ENCODE data around the gene ORMDL3.
A peak's percentile ranks its signal among the peaks of the same experiment; 100 is the strongest.

ORMDL3 gene

DNA sequence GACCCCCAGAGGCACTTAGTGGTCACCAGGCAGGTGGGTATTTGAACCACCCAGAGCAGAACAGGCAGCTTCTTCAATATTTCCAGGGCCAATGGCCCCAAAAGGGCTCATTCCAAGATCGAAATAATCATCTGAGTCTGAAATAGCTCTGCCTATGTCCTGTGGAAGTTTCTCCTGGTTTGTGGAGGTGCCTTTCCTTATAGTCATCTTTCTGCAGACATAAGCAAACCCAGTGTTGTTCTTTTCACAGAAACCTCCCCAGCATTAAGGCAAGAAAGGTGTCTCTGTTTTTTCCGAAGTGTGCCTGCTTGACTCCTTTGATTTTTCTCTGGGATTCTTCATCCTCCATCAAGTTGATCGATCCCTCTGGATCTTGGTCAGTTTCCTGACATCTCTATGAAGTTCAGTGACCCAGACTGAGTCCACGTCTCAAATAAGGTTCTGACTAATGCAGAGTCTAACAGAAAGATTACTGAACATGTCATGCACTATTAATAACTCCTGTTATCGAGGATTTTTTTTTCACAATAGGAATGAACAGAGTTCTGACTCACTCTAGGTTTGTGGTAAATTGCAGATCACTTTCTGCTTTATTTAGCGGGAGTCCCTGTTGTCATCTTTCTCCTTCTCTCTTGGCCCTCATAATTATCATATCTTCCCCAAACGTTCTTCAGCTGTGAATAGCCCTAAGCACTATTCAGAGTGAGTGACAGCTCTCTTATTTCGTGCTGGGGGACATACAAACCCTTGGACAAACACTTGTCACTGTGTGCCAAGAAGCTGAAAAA, 1.7 kb upstream of the ORMDL3 start:
- Histone ChIP-seq H3K4me3 (ENCODE audit: low read length) (no peak overlapping the region), H3K27me3 (ENCODE audit: control insufficient read depth, insufficient read depth, low read length) (no peaks in the 10 kb centered on the region), H3K4me1 (ENCODE audit: control insufficient read depth, insufficient read depth, low read length) (peaks cover 40% of the 10 kb centered on the region), H3K36me3 (ENCODE audit: control insufficient read depth, insufficient read depth, low read length) (no peaks in the 10 kb centered on the region), H3K9ac (ENCODE audit: low read length) (peak overlapping the region; percentile 78), H3K9me3 (ENCODE audit: control insufficient read depth, low read length) (no peaks in the 10 kb centered on the region)

GRCh38 chr17:39927929-39928857, 792 bp upstream of the ORMDL3 start:
- H3K4me1 ChIP-seq (ENCODE audit: control insufficient read depth, insufficient read depth, low read length): peaks cover 38% of the 10 kb centered on the region
- peaks cover 6% of the 10 kb centered on the region for H3K36me3 ChIP-seq (ENCODE audit: control insufficient read depth, insufficient read depth, low read length)
- H3K4me3 ChIP-seq (ENCODE audit: low read length): peak overlapping the region; percentile 43
- H3K27me3 ChIP-seq (ENCODE audit: control insufficient read depth, insufficient read depth, low read length): no peaks in the 10 kb centered on the region
- peak overlapping the region; percentile 78 for H3K9ac ChIP-seq (ENCODE audit: low read length)
- no peaks in the 10 kb centered on the region for H3K9me3 ChIP-seq (ENCODE audit: control insufficient read depth, low read length)

DNA sequence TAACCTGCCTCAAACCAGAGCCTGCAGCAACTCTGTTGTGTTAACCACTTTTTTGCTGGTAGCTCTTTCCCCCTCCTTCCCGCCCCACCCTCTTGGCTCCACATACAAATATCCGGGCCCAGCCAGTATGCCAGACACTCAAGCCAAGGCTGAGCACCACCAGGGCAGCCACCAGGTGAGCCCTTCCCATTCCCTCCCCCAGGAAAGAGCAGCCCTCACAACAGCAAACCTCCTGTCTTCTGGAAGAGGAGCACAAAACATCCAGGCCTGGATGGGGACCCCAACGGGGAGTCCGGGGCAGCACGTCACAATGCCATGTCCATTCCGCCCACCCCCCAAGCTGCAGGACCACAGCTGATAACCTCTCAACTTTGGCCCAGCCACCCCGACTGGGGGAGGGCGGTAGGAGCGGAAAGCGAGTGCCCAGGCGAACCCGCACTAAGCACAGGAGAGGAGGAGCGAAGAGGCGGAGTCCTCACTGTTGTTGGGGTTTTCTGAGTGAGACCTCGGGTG, 757 bp downstream of the ORMDL3 start:
- Histone ChIP-seq H3K9ac (ENCODE audit: low read length) (peak overlapping the region; percentile 78), H3K4me1 (ENCODE audit: control insufficient read depth, insufficient read depth, low read length) (peaks cover 38% of the 10 kb centered on the region), H3K27me3 (ENCODE audit: control insufficient read depth, insufficient read depth, low read length) (no peaks in the 10 kb centered on the region), H3K36me3 (ENCODE audit: control insufficient read depth, insufficient read depth, low read length) (peaks cover 11% of the 10 kb centered on the region), H3K9me3 (ENCODE audit: control insufficient read depth, low read length) (no peaks in the 10 kb centered on the region), H3K4me3 (ENCODE audit: low read length) (peak overlapping the region; percentile 80)

- Histone ChIP-seq H3K9me3 (ENCODE audit: control insufficient read depth, low read length) (no peaks in the 10 kb centered on the region), H3K36me3 (ENCODE audit: control insufficient read depth, insufficient read depth, low read length) (peaks cover 11% of the 10 kb centered on the region), H3K4me3 (ENCODE audit: low read length) (peak overlapping the region; percentile 80), H3K4me1 (ENCODE audit: control insufficient read depth, insufficient read depth, low read length) (peaks cover 38% of the 10 kb centered on the region), H3K9ac (ENCODE audit: low read length) (peak overlapping the region; percentile 78), H3K27me3 (ENCODE audit: control insufficient read depth, insufficient read depth, low read length) (no peaks in the 10 kb centered on the region)
Observed at GRCh38 chr17:39926135-39926587, 1.2 kb downstream of the ORMDL3 start.

DNA sequence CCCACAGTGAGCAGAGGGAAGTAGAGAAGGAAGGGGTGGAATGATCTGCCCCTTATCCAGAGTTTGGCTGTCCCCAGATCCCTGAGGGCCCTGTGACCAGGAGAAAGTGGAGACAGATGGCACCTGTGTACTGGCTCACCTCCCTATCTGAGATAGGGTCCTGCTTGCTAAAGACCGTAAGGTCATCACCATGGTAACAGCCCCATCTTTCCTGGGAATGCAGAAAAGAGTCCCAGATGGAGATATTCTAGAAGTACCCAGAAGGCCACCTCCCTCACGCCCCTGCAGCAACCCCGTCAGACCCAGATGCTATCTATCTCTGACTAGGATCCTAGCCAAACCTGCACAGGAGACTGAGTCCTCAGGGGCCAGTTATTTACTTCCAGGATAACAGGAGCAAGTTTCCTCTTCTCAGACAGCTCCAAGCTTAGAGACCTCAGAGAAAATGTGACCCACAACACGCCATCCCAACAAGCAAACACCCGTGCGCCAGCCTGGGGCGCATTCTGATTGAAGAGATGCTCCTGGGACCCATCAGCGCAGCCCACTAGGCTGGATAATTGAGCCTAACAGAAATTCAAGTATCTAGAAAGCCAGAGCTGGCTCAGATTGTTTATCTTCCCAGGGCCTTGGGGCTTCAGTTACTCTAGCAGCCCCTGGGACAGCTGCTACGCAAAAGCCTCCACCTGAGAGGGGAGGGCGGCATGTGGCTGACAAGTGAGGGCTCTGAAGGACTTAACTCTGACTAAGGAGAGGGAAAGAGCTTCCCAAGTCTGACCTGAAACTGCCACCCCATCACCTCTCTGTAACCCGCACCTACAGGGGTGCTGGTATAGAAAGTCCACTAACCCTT, 1.9 kb downstream of the ORMDL3 start:
- Histone ChIP-seq H3K4me1 (ENCODE audit: control insufficient read depth, insufficient read depth, low read length) (peaks cover 38% of the 10 kb centered on the region), H3K9ac (ENCODE audit: low read length) (peak overlapping the region; percentile 78), H3K36me3 (ENCODE audit: control insufficient read depth, insufficient read depth, low read length) (peaks cover 11% of the 10 kb centered on the region), H3K9me3 (ENCODE audit: control insufficient read depth, low read length) (no peaks in the 10 kb centered on the region), H3K27me3 (ENCODE audit: control insufficient read depth, insufficient read depth, low read length) (no peaks in the 10 kb centered on the region), H3K4me3 (ENCODE audit: low read length) (peak overlapping the region; percentile 80)

- H3K4me1 ChIP-seq (ENCODE audit: control insufficient read depth, insufficient read depth, low read length): peaks cover 38% of the 10 kb centered on the region
- no peaks in the 10 kb centered on the region for H3K9me3 ChIP-seq (ENCODE audit: control insufficient read depth, low read length)
- H3K9ac ChIP-seq (ENCODE audit: low read length): peak overlapping the region; percentile 4
- H3K27me3 ChIP-seq (ENCODE audit: control insufficient read depth, insufficient read depth, low read length): no peaks in the 10 kb centered on the region
- H3K4me3 ChIP-seq (ENCODE audit: low read length): no peak overlapping the region
- peaks cover 11% of the 10 kb centered on the region for H3K36me3 ChIP-seq (ENCODE audit: control insufficient read depth, insufficient read depth, low read length)
Observed at GRCh38 chr17:39924691-39925055, 2.7 kb downstream of the ORMDL3 start.

DNA sequence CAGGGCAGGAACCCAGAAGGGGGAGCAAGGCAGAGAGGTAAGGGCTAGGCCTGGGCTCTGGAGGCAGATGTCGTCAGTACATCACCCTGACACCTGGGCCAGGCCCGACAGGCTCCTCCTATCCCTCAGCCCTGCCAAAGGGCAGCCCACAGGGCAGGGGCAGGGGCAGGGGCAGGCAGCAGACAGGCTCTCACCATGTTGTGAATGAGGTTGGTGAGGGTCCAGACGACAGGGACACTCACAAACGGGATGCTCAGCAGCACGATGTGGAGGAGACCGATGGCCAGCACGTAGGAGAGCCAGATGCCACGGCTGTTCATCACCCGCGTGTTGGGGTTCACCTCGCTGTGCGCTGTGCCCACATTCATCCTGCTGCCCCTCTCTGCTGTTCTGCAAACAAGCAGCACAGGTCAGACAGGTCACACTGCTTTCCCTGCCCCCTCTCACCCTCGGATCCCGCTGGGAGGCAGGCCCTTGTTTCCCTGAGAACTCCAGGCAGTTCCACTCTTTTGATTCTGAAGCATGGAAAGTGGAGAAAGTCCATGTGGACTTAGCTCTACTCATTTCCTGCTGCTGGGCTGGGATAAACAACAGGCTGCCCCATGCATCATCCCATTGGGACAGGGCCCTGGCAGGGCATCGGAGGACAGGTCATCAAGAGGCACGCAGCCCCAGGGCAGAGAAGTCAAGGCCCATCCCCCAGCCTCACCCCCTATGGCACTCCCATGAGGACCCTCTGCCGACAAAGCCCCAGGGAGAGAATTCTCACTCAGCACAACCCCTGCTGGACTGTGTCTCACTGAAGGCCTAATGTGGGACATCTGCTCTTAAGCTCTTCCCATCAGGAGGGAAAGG, 3.3 kb downstream of the ORMDL3 start:
- Histone ChIP-seq H3K9me3 (ENCODE audit: control insufficient read depth, low read length) (no peaks in the 10 kb centered on the region), H3K36me3 (ENCODE audit: control insufficient read depth, insufficient read depth, low read length) (peaks cover 11% of the 10 kb centered on the region), H3K9ac (ENCODE audit: low read length) (peak overlapping the region; percentile 4), H3K27me3 (ENCODE audit: control insufficient read depth, insufficient read depth, low read length) (no peaks in the 10 kb centered on the region), H3K4me3 (ENCODE audit: low read length) (no peak overlapping the region), H3K4me1 (ENCODE audit: control insufficient read depth, insufficient read depth, low read length) (peaks cover 42% of the 10 kb centered on the region)

- Histone ChIP-seq H3K4me3 (ENCODE audit: low read length) (no peak overlapping the region), H3K27me3 (ENCODE audit: control insufficient read depth, insufficient read depth, low read length) (no peaks in the 10 kb centered on the region), H3K9me3 (ENCODE audit: control insufficient read depth, low read length) (no peaks in the 10 kb centered on the region), H3K9ac (ENCODE audit: low read length) (no peak overlapping the region), H3K36me3 (ENCODE audit: control insufficient read depth, insufficient read depth, low read length) (peaks cover 11% of the 10 kb centered on the region), H3K4me1 (ENCODE audit: control insufficient read depth, insufficient read depth, low read length) (peaks cover 39% of the 10 kb centered on the region)
Observed at GRCh38 chr17:39923230-39923629, 4.2 kb downstream of the ORMDL3 start.

DNA sequence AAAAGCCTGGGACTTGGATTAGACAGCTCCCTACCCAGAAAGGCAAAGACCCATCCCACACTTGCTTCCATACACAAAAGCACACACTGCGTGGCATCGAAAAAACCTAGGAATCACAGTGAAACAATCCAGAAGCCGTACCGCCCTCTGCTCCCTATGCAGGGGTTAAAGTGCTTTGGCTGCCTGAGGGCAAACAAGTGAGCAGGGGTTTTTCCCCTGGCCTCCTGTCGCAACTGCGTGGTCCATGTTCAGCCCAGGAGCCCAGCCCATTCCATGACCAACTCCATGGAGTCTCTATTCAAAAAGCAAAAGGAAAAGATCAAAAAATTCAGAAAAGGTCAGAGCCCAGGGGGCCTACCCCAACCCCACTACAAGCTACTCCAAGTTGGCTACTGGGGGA, 5.4 kb downstream of the ORMDL3 start:
- H3K36me3 ChIP-seq (ENCODE audit: control insufficient read depth, insufficient read depth, low read length): peaks cover 11% of the 10 kb centered on the region
- H3K9me3 ChIP-seq (ENCODE audit: control insufficient read depth, low read length): no peaks in the 10 kb centered on the region
- H3K9ac ChIP-seq (ENCODE audit: low read length): no peak overlapping the region
- H3K27me3 ChIP-seq (ENCODE audit: control insufficient read depth, insufficient read depth, low read length): no peaks in the 10 kb centered on the region
- H3K4me3 ChIP-seq (ENCODE audit: low read length): no peak overlapping the region
- H3K4me1 ChIP-seq (ENCODE audit: control insufficient read depth, insufficient read depth, low read length): peaks cover 34% of the 10 kb centered on the region

DNA sequence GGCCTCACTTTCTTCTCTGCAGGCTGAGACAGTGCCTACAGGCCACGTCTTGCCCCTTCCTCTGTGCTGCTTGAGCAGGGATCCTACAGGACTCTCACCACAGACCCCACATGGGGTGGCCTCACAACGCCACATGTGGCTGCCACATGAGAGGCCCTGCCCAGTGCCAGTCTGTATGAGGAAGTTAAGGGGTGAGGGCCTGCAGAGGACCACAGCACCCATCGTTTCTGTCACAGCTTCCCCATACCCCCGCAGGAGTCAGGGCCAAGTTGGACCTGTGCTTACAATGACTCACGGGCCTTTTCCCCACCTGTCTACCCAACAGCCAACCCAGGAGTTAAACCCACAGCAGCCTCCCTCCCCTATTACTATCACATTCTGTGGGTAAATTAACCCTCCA, 6.1 kb downstream of the ORMDL3 start:
- no peak overlapping the region for H3K9ac ChIP-seq (ENCODE audit: low read length)
- no peaks in the 10 kb centered on the region for H3K27me3 ChIP-seq (ENCODE audit: control insufficient read depth, insufficient read depth, low read length)
- peaks cover 29% of the 10 kb centered on the region for H3K4me1 ChIP-seq (ENCODE audit: control insufficient read depth, insufficient read depth, low read length)
- no peak overlapping the region for H3K4me3 ChIP-seq (ENCODE audit: low read length)
- peaks cover 11% of the 10 kb centered on the region for H3K36me3 ChIP-seq (ENCODE audit: control insufficient read depth, insufficient read depth, low read length)
- no peaks in the 10 kb centered on the region for H3K9me3 ChIP-seq (ENCODE audit: control insufficient read depth, low read length)
